ENCODE data around the gene AGAP3. TPM values are rescaled to one million over a fixed set of nuclear protein-coding genes. Genes with fewer than 3 reads are reported as not detected.

AGAP3 gene
- polyA plus RNA-seq, 1 donor (not counting 4 experiments of a cell fraction or from before 2014, with no cell fraction given) = 64.3 TPM

DNA sequence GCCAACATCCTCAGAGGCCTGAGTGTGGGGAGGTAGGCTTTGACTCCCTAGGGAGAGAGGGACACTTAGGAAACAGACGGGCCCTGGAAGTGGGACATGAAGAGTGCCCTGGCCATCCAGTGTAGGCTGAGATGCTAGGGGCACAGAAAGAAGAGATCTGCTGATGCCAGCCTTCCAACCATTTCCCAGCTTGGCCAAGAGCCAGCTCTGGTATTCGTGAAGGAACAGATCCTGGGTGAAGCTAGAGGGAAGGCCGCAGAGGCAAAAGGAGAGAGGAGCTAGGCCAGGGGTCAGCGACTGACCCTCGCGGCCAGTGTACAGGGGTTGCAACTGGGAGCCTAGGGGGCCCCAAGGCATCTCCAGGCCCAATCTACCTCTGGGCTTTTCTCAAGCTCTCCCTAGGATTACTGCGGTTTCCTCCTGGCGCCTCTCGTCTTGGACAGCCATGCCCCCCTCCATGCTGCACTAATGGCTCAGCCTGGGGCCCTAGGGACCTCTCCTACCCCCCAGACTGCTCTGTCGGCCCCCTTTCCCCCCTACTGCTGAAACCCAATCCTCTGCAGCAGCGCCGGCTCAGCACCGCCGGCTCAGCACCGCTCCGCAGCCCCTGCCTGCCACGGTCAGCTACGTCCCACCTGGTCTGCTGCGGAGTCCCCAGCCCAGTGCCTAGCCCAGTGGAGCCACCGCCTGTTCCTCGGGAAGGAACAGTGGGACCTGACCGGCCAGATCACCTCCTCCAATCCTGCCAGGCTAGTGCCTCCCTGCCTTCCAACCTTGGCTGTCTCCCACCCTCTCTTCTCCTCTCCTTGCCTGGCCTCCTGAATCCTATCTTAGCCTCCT lies 38.1 kb upstream of the AGAP3 start, which contains the start of gene ASIC3:
ASIC3 (plus strand) TSS at position 556 of the 840 bp plus-strand sequence. CDS start 355 bp downstream, outside the sequence.
- Histone ChIP-seq H4K20me1 (ENCODE audit: control insufficient read depth, extremely low read depth, insufficient read depth, low read length) (no peaks in the 10 kb centered on the region), H3K9me3 (ENCODE audit: control insufficient read depth, low read depth, low read length) (no peaks in the 10 kb centered on the region), H2AFZ (ENCODE audit: control insufficient read depth, low read length) (no peak within 1 kb of the TSS), H3K27me3 (ENCODE audit: control insufficient read depth, extremely low read depth, insufficient read depth, low read length) (peaks cover 4% of the 10 kb centered on the region), H3K27ac (ENCODE audit: control insufficient read depth, insufficient read depth, low read length) (no peak within 1 kb of the TSS), H3K36me3 (ENCODE audit: control insufficient read depth in 2 of 2, extremely low read depth in 1 of 2, insufficient read depth in 2 of 2, low read length in 2 of 2) (peaks cover 0 to 9% of the 10 kb centered on the region in 2 experiments), H3K9ac (ENCODE audit: control insufficient read depth, extremely low read depth, insufficient read depth, low read length) (no peak within 1 kb of the TSS), H3K4me1 (ENCODE audit: control insufficient read depth, extremely low read depth, insufficient read depth, low read length) (peaks cover 3% of the 10 kb centered on the region), H3K9me1 (ENCODE audit: control insufficient read depth, extremely low read depth, insufficient read depth, low read length) (no peaks in the 10 kb centered on the region), H3K79me2 (ENCODE audit: control insufficient read depth, insufficient read depth, low read length) (no peaks in the 10 kb centered on the region), H3K4me2 (ENCODE audit: control insufficient read depth, extremely low read depth, insufficient read depth, low read depth, low read length) (no peak within 1 kb of the TSS), H3K4me3 (ENCODE audit: control insufficient read depth in 2 of 3, extremely low read depth in 1 of 3, insufficient read depth in 2 of 3, low read depth in 1 of 3, low read length in 3 of 3) (no peak within 1 kb of the TSS)
- dilution Hi-C loops (cut with MboI; ENCODE audit: extremely low pct_ligation_motif_present, low sequenced_read_pairs) = no loop called here
- FAIRE-seq = no peak
- no peak for DNase-seq (ENCODE audit: low read depth, low spot score)
- TF ChIP-seq CTCF (optimal IDR thresholded peaks at IDR 0.05 in 1 of 3, IDR thresholded peaks at IDR 0.05 in 1 of 3, conservative IDR thresholded peaks at IDR 0.05 in 1 of 3; ENCODE audit: extremely low read depth in 1 of 3, insufficient read depth in 2 of 3, low read length in 3 of 3) (no peak), EZH2 (IDR thresholded peaks at IDR 0.05; ENCODE audit: low read length) (no peak)

GRCh38 chr7:151048911-151049463 lies 37.3 kb upstream of the AGAP3 start:
- Histone ChIP-seq H3K36me3 (ENCODE audit: control insufficient read depth in 2 of 2, extremely low read depth in 1 of 2, insufficient read depth in 2 of 2, low read length in 2 of 2) (peaks cover 0 to 9% of the 10 kb centered on the region in 2 experiments), H3K4me2 (ENCODE audit: control insufficient read depth, extremely low read depth, insufficient read depth, low read depth, low read length) (no peak overlapping the region), H3K27ac (ENCODE audit: control insufficient read depth, insufficient read depth, low read length) (no peak overlapping the region), H3K9me3 (ENCODE audit: control insufficient read depth, low read depth, low read length) (no peaks in the 10 kb centered on the region), H2AFZ (ENCODE audit: control insufficient read depth, low read length) (no peak overlapping the region), H3K27me3 (ENCODE audit: control insufficient read depth, extremely low read depth, insufficient read depth, low read length) (peaks cover 4% of the 10 kb centered on the region), H3K4me1 (ENCODE audit: control insufficient read depth, extremely low read depth, insufficient read depth, low read length) (peaks cover 3% of the 10 kb centered on the region), H4K20me1 (ENCODE audit: control insufficient read depth, extremely low read depth, insufficient read depth, low read length) (no peaks in the 10 kb centered on the region), H3K9ac (ENCODE audit: control insufficient read depth, extremely low read depth, insufficient read depth, low read length) (no peak overlapping the region), H3K79me2 (ENCODE audit: control insufficient read depth, insufficient read depth, low read length) (no peaks in the 10 kb centered on the region), H3K4me3 (ENCODE audit: control insufficient read depth in 2 of 3, extremely low read depth in 1 of 3, insufficient read depth in 2 of 3, low read depth in 1 of 3, low read length in 3 of 3) (no peak overlapping the region), H3K9me1 (ENCODE audit: control insufficient read depth, extremely low read depth, insufficient read depth, low read length) (no peaks in the 10 kb centered on the region)
- DNase-seq (ENCODE audit: low read depth, low spot score) (no peak), FAIRE-seq (no peak)
- no peak for TF ChIP-seq CTCF (optimal IDR thresholded peaks at IDR 0.05 in 1 of 3, IDR thresholded peaks at IDR 0.05 in 1 of 3, conservative IDR thresholded peaks at IDR 0.05 in 1 of 3; ENCODE audit: extremely low read depth in 1 of 3, insufficient read depth in 2 of 3, low read length in 3 of 3)
- TF ChIP-seq EZH2 (IDR thresholded peaks at IDR 0.05; ENCODE audit: low read length) = no peak
- dilution Hi-C loops (cut with MboI; ENCODE audit: extremely low pct_ligation_motif_present, low sequenced_read_pairs) = no loop called here
